Measurements from ENCODE around the gene ADAD1.

GRCh38 chr4:122329876-122330565 lies 48.8 kb upstream of the ADAD1 start:
- TF ChIP-seq CTCF (IDR thresholded peaks at IDR 0.05), result no peak
- TF ChIP-seq POLR2A (IDR thresholded peaks at IDR 0.05), result no peak
- no peak for TF ChIP-seq POLR2AphosphoS5 (IDR thresholded peaks at IDR 0.05)
